ENCODE results near the gene ELFN1. TPM values are rescaled to one million over a fixed set of nuclear protein-coding genes. Genes with fewer than 3 reads are reported as not detected.
A peak's percentile ranks its signal among the peaks of the same experiment; 100 is the strongest.

The ELFN1 gene
- polyA plus RNA-seq (2012; ENCODE audit: insufficient read length, low read depth), result 6.9 TPM

DNA sequence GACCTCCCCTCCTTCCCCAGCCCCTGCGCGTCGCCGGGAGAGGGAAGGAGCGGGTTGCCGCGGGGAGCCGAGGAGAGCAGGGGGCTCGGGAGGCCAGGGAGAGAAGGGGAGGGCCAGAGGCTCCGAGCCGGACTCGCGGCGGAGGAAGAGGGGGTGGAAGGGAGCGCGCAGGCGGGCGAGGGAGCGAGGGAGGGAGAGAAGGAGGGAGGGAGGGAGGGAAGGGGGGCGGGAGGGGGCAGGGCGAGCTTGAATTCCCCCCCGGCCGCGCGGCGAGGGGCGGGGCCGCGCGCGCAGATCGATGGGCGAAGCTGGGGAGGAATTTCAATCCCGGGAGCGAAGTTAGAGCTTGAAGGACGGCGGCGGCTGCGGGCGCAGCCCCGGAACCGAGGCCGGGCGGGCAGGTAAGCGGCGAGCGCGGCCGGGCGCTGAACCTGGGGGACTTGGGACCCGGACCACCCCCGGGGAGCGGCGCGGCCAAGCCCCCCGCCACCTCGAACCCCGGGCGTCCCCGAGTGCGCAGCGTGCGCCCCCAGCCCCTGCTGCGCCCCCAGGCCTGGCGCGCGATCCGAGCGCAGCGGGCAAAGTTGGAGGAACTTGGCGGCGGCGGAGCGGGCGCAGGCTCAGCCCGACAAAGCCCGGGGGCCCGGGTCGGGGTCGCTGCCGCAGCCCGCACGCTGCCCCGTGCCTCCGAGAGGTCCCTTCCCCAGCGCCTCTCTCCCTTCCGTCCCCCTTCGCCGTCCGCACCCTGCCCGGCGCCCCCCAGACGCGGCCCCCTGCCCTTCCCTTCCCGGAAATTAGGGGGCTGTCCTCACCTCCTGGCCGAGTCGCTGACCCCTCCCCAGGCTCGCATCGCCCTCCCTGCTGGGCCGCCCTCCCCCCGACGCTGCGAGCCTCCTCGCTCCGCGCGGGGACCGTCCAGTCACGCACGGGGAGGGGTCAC is at the start of gene ELFN1:
Gene ELFN1 (plus strand): TSS at position 324 of the 940 bp plus-strand sequence. CDS start 74,320 bp downstream, outside the sequence.
- TF ChIP-seq, protein P1, sequence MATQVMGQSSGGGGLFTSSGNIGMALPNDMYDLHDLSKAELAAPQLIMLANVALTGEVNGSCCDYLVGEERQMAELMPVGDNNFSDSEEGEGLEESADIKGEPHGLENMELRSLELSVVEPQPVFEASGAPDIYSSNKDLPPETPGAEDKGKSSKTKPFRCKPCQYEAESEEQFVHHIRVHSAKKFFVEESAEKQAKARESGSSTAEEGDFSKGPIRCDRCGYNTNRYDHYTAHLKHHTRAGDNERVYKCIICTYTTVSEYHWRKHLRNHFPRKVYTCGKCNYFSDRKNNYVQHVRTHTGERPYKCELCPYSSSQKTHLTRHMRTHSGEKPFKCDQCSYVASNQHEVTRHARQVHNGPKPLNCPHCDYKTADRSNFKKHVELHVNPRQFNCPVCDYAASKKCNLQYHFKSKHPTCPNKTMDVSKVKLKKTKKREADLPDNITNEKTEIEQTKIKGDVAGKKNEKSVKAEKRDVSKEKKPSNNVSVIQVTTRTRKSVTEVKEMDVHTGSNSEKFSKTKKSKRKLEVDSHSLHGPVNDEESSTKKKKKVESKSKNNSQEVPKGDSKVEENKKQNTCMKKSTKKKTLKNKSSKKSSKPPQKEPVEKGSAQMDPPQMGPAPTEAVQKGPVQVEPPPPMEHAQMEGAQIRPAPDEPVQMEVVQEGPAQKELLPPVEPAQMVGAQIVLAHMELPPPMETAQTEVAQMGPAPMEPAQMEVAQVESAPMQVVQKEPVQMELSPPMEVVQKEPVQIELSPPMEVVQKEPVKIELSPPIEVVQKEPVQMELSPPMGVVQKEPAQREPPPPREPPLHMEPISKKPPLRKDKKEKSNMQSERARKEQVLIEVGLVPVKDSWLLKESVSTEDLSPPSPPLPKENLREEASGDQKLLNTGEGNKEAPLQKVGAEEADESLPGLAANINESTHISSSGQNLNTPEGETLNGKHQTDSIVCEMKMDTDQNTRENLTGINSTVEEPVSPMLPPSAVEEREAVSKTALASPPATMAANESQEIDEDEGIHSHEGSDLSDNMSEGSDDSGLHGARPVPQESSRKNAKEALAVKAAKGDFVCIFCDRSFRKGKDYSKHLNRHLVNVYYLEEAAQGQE (IDR thresholded peaks at IDR 0.05; ENCODE audit: insufficient read depth in 1 of 2, low read depth in 2 of 2, low read length in 2 of 2), result no peak
- TF ChIP-seq FOXP2 (optimal IDR thresholded peaks at IDR 0.05; ENCODE audit: borderline replicate concordance, extremely low read depth, extremely low read length, insufficient read depth), result peak; percentile 15

DNA sequence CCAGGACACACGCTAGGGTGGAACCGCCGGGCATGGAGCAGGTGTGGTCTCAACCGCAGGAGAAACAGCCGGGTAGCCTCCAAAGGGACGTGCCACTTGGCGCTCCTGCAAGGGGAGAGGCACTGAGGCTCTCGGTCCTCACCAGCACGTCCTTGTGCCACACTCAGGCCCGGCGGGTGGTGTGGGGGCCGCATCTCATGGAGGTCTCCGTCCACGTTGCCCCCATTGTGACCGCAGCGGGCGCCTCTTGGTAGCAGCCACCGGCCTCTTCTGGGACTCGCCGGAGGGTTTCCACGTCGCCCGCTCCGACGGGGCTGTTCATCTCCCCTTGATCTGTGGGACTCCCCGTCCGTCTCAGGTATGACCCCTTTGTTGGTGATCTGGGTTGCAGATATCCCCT is 49.2 kb upstream of the ELFN1 start:
- TF ChIP-seq SIN3A (IDR thresholded peaks at IDR 0.05; ENCODE audit: borderline replicate concordance, insufficient read depth, low read length) (no peak), TAF1 (IDR thresholded peaks at IDR 0.05; ENCODE audit: borderline replicate concordance, insufficient read depth, low read length) (no peak), FOXP2 (optimal IDR thresholded peaks at IDR 0.05; ENCODE audit: borderline replicate concordance, extremely low read depth, extremely low read length, insufficient read depth) (no peak), POLR2AphosphoS5 (IDR thresholded peaks at IDR 0.05; ENCODE audit: low read depth, low read length) (no peak)
- TF ChIP-seq, protein P1 (IDR thresholded peaks at IDR 0.05; ENCODE audit: insufficient read depth in 1 of 2, low read depth in 2 of 2, low read length in 2 of 2), result no peak

DNA sequence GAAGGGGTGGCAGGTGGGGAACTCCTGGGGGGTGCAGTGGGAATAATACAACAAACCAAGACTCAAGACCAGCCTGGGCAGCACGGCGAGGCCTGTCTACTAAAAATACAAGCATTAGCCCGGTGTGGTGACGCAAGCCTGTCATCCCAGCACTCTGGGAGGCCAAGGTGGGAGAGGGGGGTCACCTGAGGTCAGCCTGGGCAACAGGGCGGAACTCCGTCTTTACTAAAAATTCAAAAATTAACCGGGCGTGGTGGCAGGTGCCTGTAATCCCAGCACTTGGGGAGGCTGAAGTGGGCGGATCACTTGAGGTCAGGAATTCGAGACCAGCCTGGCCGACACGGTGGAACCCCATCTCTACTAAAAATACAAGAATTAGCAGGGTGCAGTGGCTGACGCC is 48.4 kb upstream of the ELFN1 start:
- no peak for TF ChIP-seq SIN3A (IDR thresholded peaks at IDR 0.05; ENCODE audit: borderline replicate concordance, insufficient read depth, low read length)
- TF ChIP-seq POLR2AphosphoS5 (IDR thresholded peaks at IDR 0.05; ENCODE audit: low read depth, low read length), result no peak
- no peak for TF ChIP-seq FOXP2 (optimal IDR thresholded peaks at IDR 0.05; ENCODE audit: borderline replicate concordance, extremely low read depth, extremely low read length, insufficient read depth)
- TF ChIP-seq TAF1 (IDR thresholded peaks at IDR 0.05; ENCODE audit: borderline replicate concordance, insufficient read depth, low read length), result no peak
- TF ChIP-seq, protein P1 (IDR thresholded peaks at IDR 0.05; ENCODE audit: insufficient read depth in 1 of 2, low read depth in 2 of 2, low read length in 2 of 2), result no peak

DNA sequence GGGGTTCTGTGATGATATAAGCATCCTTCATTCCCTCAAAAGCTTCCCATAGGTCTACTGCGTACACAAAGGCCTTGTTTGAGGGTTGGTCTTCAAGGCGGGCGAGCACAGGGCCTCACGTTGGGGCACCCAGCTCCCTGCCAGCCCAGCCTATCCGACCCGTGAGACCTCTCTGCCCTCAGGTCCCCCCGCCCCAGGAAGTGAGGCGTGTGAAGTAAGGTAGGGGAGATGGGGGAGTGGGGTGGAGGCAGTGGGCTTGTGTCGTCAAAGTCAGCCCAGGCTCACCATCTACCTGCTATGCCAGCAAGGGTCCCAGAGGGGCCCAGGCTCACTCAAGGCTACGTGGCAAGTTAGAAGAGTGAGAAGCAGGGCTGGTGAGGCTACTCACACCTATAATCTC is 47.6 kb upstream of the ELFN1 start:
- TF ChIP-seq, protein P1 (IDR thresholded peaks at IDR 0.05; ENCODE audit: insufficient read depth in 1 of 2, low read depth in 2 of 2, low read length in 2 of 2), result no peak
- TF ChIP-seq TAF1 (IDR thresholded peaks at IDR 0.05; ENCODE audit: borderline replicate concordance, insufficient read depth, low read length) (no peak), POLR2AphosphoS5 (IDR thresholded peaks at IDR 0.05; ENCODE audit: low read depth, low read length) (no peak), SIN3A (IDR thresholded peaks at IDR 0.05; ENCODE audit: borderline replicate concordance, insufficient read depth, low read length) (no peak), FOXP2 (optimal IDR thresholded peaks at IDR 0.05; ENCODE audit: borderline replicate concordance, extremely low read depth, extremely low read length, insufficient read depth) (no peak)
